WI38 (cell line): ENCODE measurements around the gene GOLPH3L.
A peak's percentile ranks its signal among the peaks of the same experiment; 100 is the strongest.
"Not testable (repeated sequence)": the region's sequence is repeated elsewhere in the genome, so short reads cannot be mapped to it uniquely, and the experiment has no call there.

Experiments used
- H3K4me3 ChIP-seq: 2 replicates; pipeline ENCODE4 v1.5.1; 2011; ENCODE audit warnings: low read depth, mild to moderate bottlenecking, control low read depth, low read length
- TF ChIP-seq, protein P1 (sequence below): IDR thresholded peaks from 2 replicates; pipeline ENCODE4 v1.5.1; 2012; ENCODE audit warnings: low read depth, mild to moderate bottlenecking, control low read depth, low read length

The GOLPH3L gene

DNA sequence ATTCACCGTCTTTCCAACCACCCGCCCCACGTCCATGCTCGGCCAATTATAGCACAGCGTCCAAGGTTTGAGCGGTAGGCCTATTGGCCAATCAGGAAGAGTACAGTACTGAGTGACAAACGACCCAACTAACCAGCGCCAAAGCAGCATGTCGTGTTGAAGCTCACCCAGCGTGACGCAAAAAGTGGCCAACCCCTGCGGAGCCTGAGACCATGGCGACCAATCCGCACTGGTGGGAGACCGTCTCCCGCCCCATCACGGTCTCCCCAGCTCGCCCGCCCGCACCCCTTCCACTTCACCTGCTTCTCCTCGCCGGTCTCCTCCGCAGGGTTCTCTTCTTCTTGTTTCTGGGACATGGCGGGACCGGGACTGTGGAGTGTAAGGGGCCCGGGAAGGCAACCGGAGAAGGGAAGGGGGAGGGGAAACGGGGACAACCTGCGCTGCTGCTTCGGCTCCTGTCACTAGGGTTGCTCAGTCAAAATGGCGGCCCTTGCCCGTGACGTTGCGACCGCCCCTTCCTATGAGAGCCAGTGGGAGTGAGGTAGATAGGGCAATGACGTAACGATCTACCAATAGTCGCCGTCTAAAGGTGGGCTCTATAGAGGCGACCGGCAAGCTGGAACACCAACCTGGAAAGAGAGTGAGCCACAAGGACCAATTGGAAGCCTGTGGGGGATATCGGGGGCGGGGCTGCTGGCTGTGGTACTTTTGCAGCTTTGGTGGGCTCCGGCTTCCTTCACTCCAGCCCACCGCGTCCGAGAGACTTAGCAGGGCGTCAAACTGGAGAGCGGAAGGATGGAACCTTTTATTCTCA lies 67.6 kb downstream of the GOLPH3L start, which contains the start of gene ENSA:
TSS of gene ENSA (minus strand) at position 498 of the 814 bp plus-strand sequence. CDS start at position 356, 142 bp downstream.
- TF ChIP-seq, protein P1, sequence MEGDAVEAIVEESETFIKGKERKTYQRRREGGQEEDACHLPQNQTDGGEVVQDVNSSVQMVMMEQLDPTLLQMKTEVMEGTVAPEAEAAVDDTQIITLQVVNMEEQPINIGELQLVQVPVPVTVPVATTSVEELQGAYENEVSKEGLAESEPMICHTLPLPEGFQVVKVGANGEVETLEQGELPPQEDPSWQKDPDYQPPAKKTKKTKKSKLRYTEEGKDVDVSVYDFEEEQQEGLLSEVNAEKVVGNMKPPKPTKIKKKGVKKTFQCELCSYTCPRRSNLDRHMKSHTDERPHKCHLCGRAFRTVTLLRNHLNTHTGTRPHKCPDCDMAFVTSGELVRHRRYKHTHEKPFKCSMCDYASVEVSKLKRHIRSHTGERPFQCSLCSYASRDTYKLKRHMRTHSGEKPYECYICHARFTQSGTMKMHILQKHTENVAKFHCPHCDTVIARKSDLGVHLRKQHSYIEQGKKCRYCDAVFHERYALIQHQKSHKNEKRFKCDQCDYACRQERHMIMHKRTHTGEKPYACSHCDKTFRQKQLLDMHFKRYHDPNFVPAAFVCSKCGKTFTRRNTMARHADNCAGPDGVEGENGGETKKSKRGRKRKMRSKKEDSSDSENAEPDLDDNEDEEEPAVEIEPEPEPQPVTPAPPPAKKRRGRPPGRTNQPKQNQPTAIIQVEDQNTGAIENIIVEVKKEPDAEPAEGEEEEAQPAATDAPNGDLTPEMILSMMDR: no peak
- H3K4me3 ChIP-seq: peak within 1 kb of the TSS; percentile 87

DNA sequence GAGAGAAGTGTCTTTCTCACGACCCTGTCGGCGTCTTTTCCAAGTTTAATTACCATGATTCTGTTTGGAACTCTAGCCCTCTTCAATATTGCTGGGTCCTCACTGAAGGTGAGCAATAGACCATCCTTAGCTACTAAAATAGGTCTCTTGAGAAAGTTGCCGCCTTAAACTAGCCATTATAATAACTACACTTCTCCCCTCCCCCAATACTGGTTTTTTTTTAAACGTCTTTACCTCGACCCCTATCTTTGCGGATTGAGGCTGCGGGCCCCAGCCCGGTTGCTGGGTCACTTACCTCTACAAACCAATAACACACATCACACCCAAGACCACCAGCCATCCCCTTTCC lies 68.2 kb downstream of the GOLPH3L start:
- H3K4me3 ChIP-seq: peak overlapping the region; percentile 87
- TF ChIP-seq, protein P1: no peak

DNA sequence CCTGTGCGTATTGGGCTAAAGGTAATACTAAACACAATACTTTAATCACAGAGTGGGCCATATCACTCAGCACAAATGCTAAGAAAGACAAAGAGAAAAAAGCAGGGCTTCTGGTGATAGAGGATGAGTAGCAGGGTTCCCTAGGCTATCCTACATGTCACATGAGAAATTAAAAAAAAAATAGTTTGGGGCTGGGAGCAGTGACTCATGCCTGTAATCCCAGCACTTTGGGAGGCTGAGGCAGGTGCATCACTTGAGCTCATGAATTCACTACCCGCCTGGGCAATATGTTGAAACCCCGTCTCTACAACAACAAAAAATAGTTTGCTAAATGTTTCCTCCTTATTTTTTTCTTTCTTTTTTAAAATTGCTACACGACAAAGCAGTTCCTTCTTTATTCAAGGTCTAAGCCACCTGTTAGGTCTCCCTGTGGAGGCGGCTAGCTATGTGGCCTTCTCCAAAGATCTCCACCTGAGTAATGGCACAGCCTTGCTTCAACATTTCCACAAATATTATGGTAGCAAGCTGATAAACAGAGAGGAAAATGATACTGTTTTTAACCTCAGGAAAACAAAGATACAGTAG lies 69.0 kb downstream of the GOLPH3L start:
- TF ChIP-seq, protein P1: no peak
- H3K4me3 ChIP-seq: peak overlapping the region; percentile 87

DNA sequence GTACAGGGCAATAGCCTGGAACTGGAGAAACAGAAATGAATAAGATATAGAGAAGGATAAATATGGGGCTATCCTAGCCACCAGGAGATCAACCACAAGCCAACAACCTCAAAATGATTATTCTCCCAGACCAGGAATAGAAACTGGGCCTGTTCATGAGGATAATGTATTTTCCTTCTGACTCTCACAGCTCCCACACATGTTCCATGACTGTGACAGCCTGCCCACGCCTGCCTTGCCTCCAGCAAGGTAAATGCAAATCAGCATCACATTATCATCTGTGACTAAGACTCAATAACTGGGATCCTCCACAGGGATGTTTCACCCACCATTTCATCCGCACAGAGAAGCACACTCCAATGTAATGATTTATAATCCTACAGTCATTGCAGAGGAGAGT lies 70.8 kb downstream of the GOLPH3L start:
- TF ChIP-seq, protein P1: no peak
- H3K4me3 ChIP-seq: no peak overlapping the region

DNA sequence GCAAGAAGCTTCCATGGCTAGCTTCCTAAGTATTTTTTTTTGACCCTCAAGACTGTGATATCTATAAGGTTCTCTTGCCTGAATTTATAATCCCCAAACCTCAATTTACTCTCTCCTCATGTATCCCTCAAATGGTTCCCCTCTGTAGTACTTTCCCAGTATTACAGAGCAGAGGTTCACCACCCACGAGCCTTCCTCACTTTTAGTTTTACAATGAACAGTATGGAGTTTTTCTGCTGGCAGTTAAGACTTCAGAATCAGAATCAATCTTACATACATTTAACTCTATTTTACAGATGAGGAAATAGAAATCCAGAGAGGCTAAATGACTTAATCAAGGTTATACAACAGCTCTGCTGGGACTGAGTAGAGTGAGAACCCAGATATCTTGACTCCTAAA lies 72.4 kb downstream of the GOLPH3L start:
- not testable (repeated sequence) for H3K4me3 ChIP-seq

DNA sequence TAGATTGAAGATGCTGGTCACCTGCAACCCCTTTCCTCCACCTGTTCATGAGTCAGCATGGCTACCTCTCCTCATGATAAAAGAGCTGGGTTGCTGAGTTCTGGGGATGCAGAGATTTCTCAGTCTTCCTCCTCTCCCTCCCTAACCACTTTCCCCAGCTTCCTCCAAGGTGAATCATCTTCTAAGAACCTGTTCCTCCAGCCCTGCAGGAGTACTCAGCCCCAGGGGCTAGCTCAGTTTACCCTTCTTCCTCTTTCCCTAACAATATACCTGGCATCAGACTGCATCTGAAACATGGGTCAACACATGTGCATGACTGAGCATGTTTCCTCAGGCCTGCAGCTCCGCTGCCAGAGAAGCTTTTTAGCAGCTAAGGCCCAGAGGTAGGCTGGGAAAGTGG lies 72.8 kb downstream of the GOLPH3L start:
- H3K4me3 ChIP-seq: not testable (repeated sequence)

DNA sequence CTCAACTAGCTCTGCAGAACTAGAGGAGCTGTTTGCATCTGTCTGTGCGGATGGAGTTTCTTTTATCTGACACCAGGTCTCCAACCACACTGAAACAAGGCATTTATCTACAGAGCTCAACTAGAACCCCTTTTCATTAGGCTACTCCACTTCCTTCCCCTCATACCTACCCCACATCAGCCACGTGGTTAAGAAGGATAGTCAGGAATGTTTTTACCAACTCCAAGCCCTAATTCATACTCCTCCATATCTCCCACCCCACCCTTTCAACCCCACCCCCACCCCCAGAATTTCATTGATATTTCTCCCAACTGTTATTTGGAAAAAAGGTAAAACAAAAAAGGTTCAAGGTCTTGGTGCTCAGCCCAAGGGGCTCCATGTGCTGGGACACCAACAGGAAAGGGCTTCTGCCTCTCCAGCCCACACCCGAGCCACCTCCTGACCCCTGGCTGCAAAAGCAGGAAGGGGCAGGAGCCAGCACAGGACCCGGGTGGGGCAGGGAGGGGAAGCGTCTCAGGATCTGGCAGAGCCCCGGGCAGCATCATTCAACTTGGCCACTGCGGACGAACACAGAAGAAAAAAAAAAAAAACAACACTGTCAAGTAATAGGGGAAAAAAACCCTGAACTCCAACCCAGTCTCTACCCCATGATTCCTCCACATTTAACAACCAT lies 74.5 kb downstream of the GOLPH3L start:
- H3K4me3 ChIP-seq: no peak overlapping the region
- TF ChIP-seq, protein P1: no peak

DNA sequence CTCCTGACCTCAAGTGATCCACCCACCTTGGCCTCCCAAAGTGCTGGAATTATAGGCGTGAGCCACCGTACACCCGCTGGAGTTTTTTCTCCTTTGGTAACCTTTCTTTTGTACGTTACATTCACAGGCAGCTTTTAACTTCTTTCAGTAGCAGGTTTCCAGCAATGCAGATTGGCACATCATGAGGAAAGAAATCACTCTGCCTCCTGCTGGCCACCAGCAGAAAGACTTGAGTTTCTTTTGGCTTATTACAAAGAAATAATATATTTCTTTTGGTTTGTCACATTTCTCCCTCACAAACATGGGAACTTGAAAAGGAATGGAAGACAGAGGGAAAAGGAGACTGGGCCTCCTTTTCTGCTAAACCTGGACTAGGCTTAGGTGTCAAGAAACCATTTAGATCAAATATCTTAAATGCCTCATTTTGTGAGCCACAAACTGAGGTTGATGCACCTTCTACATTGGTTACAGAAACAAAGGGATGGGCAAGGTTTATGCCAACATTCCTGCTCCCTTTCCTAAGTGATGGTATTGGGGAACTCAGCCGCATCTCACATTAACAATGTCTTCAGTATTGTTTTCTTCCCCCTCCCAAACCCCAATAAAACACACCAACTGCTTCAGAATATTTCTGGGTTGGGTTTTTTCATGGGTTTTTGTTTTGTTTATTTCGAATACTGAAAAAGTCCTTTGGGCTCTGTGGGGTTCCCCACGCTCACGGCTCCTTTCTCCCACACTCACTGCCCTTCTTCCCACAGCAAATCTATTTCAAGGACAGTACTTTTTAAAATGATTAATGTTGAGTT lies 75.3 kb downstream of the GOLPH3L start:
- no peak overlapping the region for H3K4me3 ChIP-seq
- TF ChIP-seq, protein P1: peak; percentile 68
